Testis (tissue), 2 donors: ENCODE results near the gene MAST4.

Experiments used
- POLR2A ChIP-seq: fragments of 450-650 bp; IDR thresholded peaks from one replicate; pipeline ENCODE4 v1.6.1; 2017; ENCODE audit warnings: antibody characterized with exemption, mild to moderate bottlenecking, moderate library complexity
- TF ChIP-seq, protein P1 (sequence below), 3 experiments: fragments of 450-650 bp in 2 of 3; fragments of 200-600 bp in 1 of 3; sonication (generic) in 1 of 3; IDR thresholded peaks; one replicate each; pipeline ENCODE4 v1.5.1; 2016 to 2019; ENCODE audit warnings: antibody characterized with exemption in 3 of 3, mild to moderate bottlenecking in 2 of 3, moderate library complexity in 1 of 3

DNA sequence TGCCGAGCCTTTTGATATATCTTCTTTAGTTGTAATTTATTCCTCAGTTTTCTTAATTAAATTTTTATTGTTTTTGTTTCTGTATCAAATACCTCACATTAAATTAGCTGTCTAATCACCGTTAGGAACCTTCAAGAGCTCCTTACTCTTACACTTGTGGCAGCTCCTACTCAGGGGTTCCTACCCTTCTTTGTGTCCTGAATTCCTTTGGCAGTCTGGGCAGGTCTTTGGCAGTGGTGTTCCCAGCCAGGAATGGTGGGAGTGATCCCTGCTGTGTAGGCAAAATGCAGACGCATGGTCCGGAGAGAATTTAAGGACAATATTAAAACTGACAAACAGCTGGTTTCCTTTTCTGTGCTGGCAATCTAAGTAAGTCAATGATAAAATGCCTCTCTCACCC lies 41.8 kb downstream of the MAST4 start:
- TF ChIP-seq, protein P1, sequence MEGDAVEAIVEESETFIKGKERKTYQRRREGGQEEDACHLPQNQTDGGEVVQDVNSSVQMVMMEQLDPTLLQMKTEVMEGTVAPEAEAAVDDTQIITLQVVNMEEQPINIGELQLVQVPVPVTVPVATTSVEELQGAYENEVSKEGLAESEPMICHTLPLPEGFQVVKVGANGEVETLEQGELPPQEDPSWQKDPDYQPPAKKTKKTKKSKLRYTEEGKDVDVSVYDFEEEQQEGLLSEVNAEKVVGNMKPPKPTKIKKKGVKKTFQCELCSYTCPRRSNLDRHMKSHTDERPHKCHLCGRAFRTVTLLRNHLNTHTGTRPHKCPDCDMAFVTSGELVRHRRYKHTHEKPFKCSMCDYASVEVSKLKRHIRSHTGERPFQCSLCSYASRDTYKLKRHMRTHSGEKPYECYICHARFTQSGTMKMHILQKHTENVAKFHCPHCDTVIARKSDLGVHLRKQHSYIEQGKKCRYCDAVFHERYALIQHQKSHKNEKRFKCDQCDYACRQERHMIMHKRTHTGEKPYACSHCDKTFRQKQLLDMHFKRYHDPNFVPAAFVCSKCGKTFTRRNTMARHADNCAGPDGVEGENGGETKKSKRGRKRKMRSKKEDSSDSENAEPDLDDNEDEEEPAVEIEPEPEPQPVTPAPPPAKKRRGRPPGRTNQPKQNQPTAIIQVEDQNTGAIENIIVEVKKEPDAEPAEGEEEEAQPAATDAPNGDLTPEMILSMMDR (IDR thresholded peaks at IDR 0.05): no peak
- no peak for TF ChIP-seq POLR2A
